Upper lobe of right lung (tissue), 1 donor: ENCODE data around the gene RASSF1. TPM values are rescaled to one million over a fixed set of nuclear protein-coding genes. Genes with fewer than 3 reads are reported as not detected.
"Not testable (repeated sequence)": the region's sequence is repeated elsewhere in the genome, so short reads cannot be mapped to it uniquely, and the experiment has no call there.

ENCODE experiments used
- ATAC-seq: fragments of 200-7000 bp; cut with Tn5 transposase; one replicate; pipeline ENCODE4 v1.9.1; 2020; ENCODE audit warnings: mild to moderate bottlenecking, moderate library complexity
- DNase-seq: peaks from one replicate; pipeline ENCODE4 v3.0.0-alpha.2; 2020
- H3K27ac ChIP-seq: fragments of 200-600 bp; one replicate; pipeline ENCODE4 v1.8.0; 2022
- H3K27me3 ChIP-seq: fragments of 200-600 bp; one replicate; pipeline ENCODE4 v1.8.0; 2022; ENCODE audit warnings: mild to moderate bottlenecking
- H3K36me3 ChIP-seq: fragments of 200-600 bp; one replicate; pipeline ENCODE4 v1.8.0; 2022
- H3K4me1 ChIP-seq: fragments of 200-600 bp; one replicate; pipeline ENCODE4 v1.8.0; 2022
- H3K4me3 ChIP-seq: fragments of 200-600 bp; one replicate; pipeline ENCODE4 v1.8.0; 2022; ENCODE audit warnings: mild to moderate bottlenecking
- H3K9me3 ChIP-seq: fragments of 200-600 bp; one replicate; pipeline ENCODE4 v1.8.0; 2022
- CTCF ChIP-seq: fragments of 200-600 bp; IDR thresholded peaks from one replicate; pipeline ENCODE4 v1.8.0; 2022; ENCODE audit warnings: antibody characterized with exemption
- intact Hi-C: fragments of 100-400 bp; cut with DNase I; formaldehyde crosslinking; loops from one replicate; pipeline ENCODE4 v1.11.0; 2022
- total RNA-seq: library from RNA; stranded (reverse); fragmentation: NEBNext Ultra II Directional; extraction: Animal tissue kit (Norgen Biotek cat#: 25700); gene quantifications from one replicate; pipeline ENCODE4 v1.2.1, GENCODE V29; 2021
- donor health status: DM: no; HTN: yes; CAD: no; lungs with severe emphysema.

The RASSF1 gene
- total RNA-seq, 1 donor from 2014 or later, result 39.1 TPM

- DNase-seq, result peak; percentile 95
- Histone ChIP-seq H3K4me1 (peaks cover 49% of the 10 kb centered on the region), H3K27me3 (no peaks in the 10 kb centered on the region), H3K36me3 (peaks cover 33% of the 10 kb centered on the region), H3K27ac (peak overlapping the region; percentile 79), H3K4me3 (peak overlapping the region; percentile 66), H3K9me3 (no peaks in the 10 kb centered on the region)
- ATAC-seq, result peak; percentile 77
- TF ChIP-seq CTCF, result no peak
- intact Hi-C loops, result no loop called here
Observed at GRCh38 chr3:50316657-50317242, 23.9 kb downstream of the RASSF1 start.

- DNase-seq (no peak), ATAC-seq (no peak)
- Histone ChIP-seq H3K4me3 (no peak overlapping the region), H3K27me3 (no peaks in the 10 kb centered on the region), H3K27ac (peak overlapping the region; percentile 65), H3K9me3 (no peaks in the 10 kb centered on the region), H3K36me3 (peaks cover 33% of the 10 kb centered on the region), H3K4me1 (peaks cover 41% of the 10 kb centered on the region)
- TF ChIP-seq CTCF, result no peak
- intact Hi-C loops, result no loop called here
Observed at GRCh38 chr3:50314816-50315215, 25.8 kb downstream of the RASSF1 start.

GRCh38 chr3:50314342-50314741 lies 26.3 kb downstream of the RASSF1 start:
- DNase-seq, result peak; percentile 71
- H3K27ac ChIP-seq, result peak overlapping the region; percentile 65
- H3K9me3 ChIP-seq, result no peaks in the 10 kb centered on the region
- peaks cover 29% of the 10 kb centered on the region for H3K36me3 ChIP-seq
- peak; percentile 19 for ATAC-seq
- H3K4me1 ChIP-seq, result peaks cover 36% of the 10 kb centered on the region
- no peaks in the 10 kb centered on the region for H3K27me3 ChIP-seq
- no peak for TF ChIP-seq CTCF
- intact Hi-C loops, result no loop called here
- H3K4me3 ChIP-seq, result no peak overlapping the region

- H3K27me3 ChIP-seq, H3K9me3 ChIP-seq, intact Hi-C loops, DNase-seq, H3K27ac ChIP-seq, ATAC-seq: not testable (repeated sequence)
- H3K4me1 ChIP-seq, result peaks cover 15% of the 10 kb centered on the region
- H3K4me3 ChIP-seq, result peak overlapping the region; percentile 19
- peaks cover 10% of the 10 kb centered on the region for H3K36me3 ChIP-seq
Observed at GRCh38 chr3:50312041-50312440, 28.6 kb downstream of the RASSF1 start.

GRCh38 chr3:50304601-50305000 lies 36.0 kb downstream of the RASSF1 start:
- no peaks in the 10 kb centered on the region for H3K9me3 ChIP-seq
- intact Hi-C loops, result no loop called here
- peaks cover 23% of the 10 kb centered on the region for H3K4me1 ChIP-seq
- H3K4me3 ChIP-seq, result no peak overlapping the region
- no peak for ATAC-seq
- H3K27me3 ChIP-seq, result no peaks in the 10 kb centered on the region
- no peak for DNase-seq
- TF ChIP-seq CTCF, result no peak
- H3K36me3 ChIP-seq, result no peaks in the 10 kb centered on the region
- H3K27ac ChIP-seq, result no peak overlapping the region

GRCh38 chr3:50303013-50303815 lies 37.4 kb downstream of the RASSF1 start, which contains the start of gene HYAL1:
TSS of gene HYAL1 (minus strand) at chr3:50303574. CDS start at chr3:50302956, 618 bp downstream.
- peak; percentile 63 for ATAC-seq
- peak; percentile 92 for DNase-seq
- no peaks in the 10 kb centered on the region for H3K36me3 ChIP-seq
- peak; percentile 32 for TF ChIP-seq CTCF
- no peaks in the 10 kb centered on the region for H3K9me3 ChIP-seq
- intact Hi-C loops, result no loop called here
- peak within 1 kb of the TSS; percentile 79 for H3K27ac ChIP-seq
- peak within 1 kb of the TSS; percentile 65 for H3K4me3 ChIP-seq
- no peaks in the 10 kb centered on the region for H3K27me3 ChIP-seq
- H3K4me1 ChIP-seq, result peaks cover 29% of the 10 kb centered on the region
